H1 (cell line): ENCODE measurements around the gene NKD2. TPM values are rescaled to one million over a fixed set of nuclear protein-coding genes. Genes with fewer than 3 reads are reported as not detected.

Source experiments
- CTCF ChIA-PET: fragments of 300-600 bp; sonication (Branson Sonifier 250); formaldehyde crosslinking; loops from one replicate; lab custom pipeline; 2021; ENCODE audit not compliant: partially characterized antibody; lab: Charles Lee
- POLR2A ChIA-PET: fragments of 300-600 bp; sonication (Branson Sonifier 250); formaldehyde crosslinking; loops from one replicate; lab custom pipeline; 2021; ENCODE audit warnings: inconsistent platforms; ENCODE audit not compliant: partially characterized antibody; lab: Charles Lee
- DNase-seq, 2 experiments: peaks; one replicate each; pipeline versions ENCODE4 v3.0.0 to v3.0.0-alpha.2; 2010 to 2022; ENCODE audit warnings: low spot score in 2 of 2, low read depth in 1 of 2, mixed read lengths in 1 of 2
- FAIRE-seq: peaks from 2 replicates; lab custom pipeline; 2011; peaks lifted over from hg19 to GRCh38; lab: Jason Lieb, UNC
- H2AFZ ChIP-seq: 2 replicates; pipeline ENCODE4 v1.8.1; 2012; ENCODE audit warnings: low read length, inconsistent platforms
- H2AK5ac ChIP-seq: 2 replicates; pipeline ENCODE4 v1.6.1; 2013; ENCODE audit warnings: low read depth, low read length
- H2BK120ac ChIP-seq: replicated peaks from 2 replicates; pipeline ENCODE3; 2013; ENCODE audit warnings: low read depth, low read length, inconsistent platforms
- H2BK12ac ChIP-seq: 2 replicates; pipeline ENCODE4 v1.6.1; 2013; ENCODE audit warnings: low read depth, low read length
- H2BK15ac ChIP-seq: 2 replicates; pipeline ENCODE4 v1.6.1; 2013; ENCODE audit warnings: low read length
- H2BK20ac ChIP-seq: 2 replicates; pipeline ENCODE4 v1.6.1; 2013; ENCODE audit warnings: low read length
- H2BK5ac ChIP-seq: 2 replicates; pipeline ENCODE4 v1.6.1; 2013; ENCODE audit warnings: low read depth, low read length
- H3K14ac ChIP-seq: 2 replicates; pipeline ENCODE4 v1.6.1; 2013; ENCODE audit warnings: inconsistent platforms; ENCODE audit not compliant: insufficient read length
- H3K18ac ChIP-seq: 2 replicates; pipeline ENCODE4 v1.6.1; 2013; ENCODE audit warnings: low read length; ENCODE audit errors: extremely low read depth
- H3K23ac ChIP-seq: 2 replicates; pipeline ENCODE4 v1.6.1; 2013; ENCODE audit warnings: inconsistent platforms; ENCODE audit not compliant: insufficient read length
- H3K23me2 ChIP-seq: 2 replicates; pipeline ENCODE4 v1.6.1; 2013; ENCODE audit warnings: low read depth, low read length
- H3K27ac ChIP-seq: 2 replicates; pipeline ENCODE4 v1.6.1; 2011; ENCODE audit warnings: low read depth, low read length, inconsistent platforms
- H3K27me3 ChIP-seq, 4 experiments: replicated peaks in 1 of 4; 1 replicate in 1 of 4; 2 replicates in 3 of 4; pipeline versions ENCODE4 v1.6.1 to v1.8.1; 2011 to 2013; ENCODE audit warnings: low read length in 3 of 4, mild to moderate bottlenecking in 3 of 4, inconsistent platforms in 2 of 4, mixed read lengths in 2 of 4, moderate library complexity in 1 of 4; ENCODE audit not compliant: control insufficient read depth in 3 of 4, insufficient read depth in 3 of 4; ENCODE audit errors: extremely low read depth in 1 of 4
- H3K36me3 ChIP-seq, 4 experiments: 2 replicates each; pipeline versions ENCODE4 v1.6.1 to v1.8.1; 2011 to 2013; ENCODE audit warnings: mild to moderate bottlenecking in 4 of 4, low read length in 3 of 4, moderate library complexity in 2 of 4, control low read depth in 1 of 4, inconsistent platforms in 1 of 4; ENCODE audit not compliant: insufficient read depth in 4 of 4, control insufficient read depth in 2 of 4
- H3K4ac ChIP-seq: replicated peaks from 2 replicates; pipeline ENCODE3; 2013; ENCODE audit warnings: low read length, low read depth, mixed read lengths, inconsistent platforms; ENCODE audit not compliant: insufficient read length
- H3K4me1 ChIP-seq, 4 experiments: replicated peaks in 1 of 4; 1 replicate in 1 of 4; 2 replicates in 3 of 4; pipeline versions ENCODE4 v1.6.1 to v1.8.1; 2011 to 2013; ENCODE audit warnings: low read length in 3 of 4, inconsistent platforms in 2 of 4, mixed read lengths in 1 of 4; ENCODE audit not compliant: insufficient read depth in 4 of 4, control insufficient read depth in 3 of 4
- H3K4me2 ChIP-seq, 2 experiments: 2 replicates each; pipeline versions ENCODE4 v1.6.1 to v1.8.1; 2011 to 2013; ENCODE audit warnings: low read depth in 2 of 2, low read length in 2 of 2, control low read depth in 1 of 2, inconsistent platforms in 1 of 2, mild to moderate bottlenecking in 1 of 2; ENCODE audit not compliant: insufficient read depth in 1 of 2
- H3K4me3 ChIP-seq, 4 experiments: fragments of 200-600, 300-600 bp in 1 of 4; sonication (generic), shearing (Covaris generic), sonication (Bioruptor Twin) in 1 of 4; 2 replicates each; pipeline versions ENCODE4 v1.5.1 to v1.8.1; 2011 to 2016; ENCODE audit warnings: low read length in 4 of 4, low read depth in 3 of 4, control low read depth in 2 of 4, inconsistent platforms in 2 of 4, mild to moderate bottlenecking in 2 of 4, mixed read lengths in 1 of 4, moderate library complexity in 1 of 4; ENCODE audit not compliant: insufficient read depth in 2 of 4; ENCODE audit errors: extremely low read depth in 1 of 4
- H3K56ac ChIP-seq: replicated peaks from 2 replicates; pipeline ENCODE3; 2013; ENCODE audit warnings: low read depth, mild to moderate bottlenecking, mixed read lengths, low read length, inconsistent platforms; ENCODE audit not compliant: insufficient read length
- H3K79me1 ChIP-seq: 2 replicates; pipeline ENCODE4 v1.6.1; 2013; ENCODE audit warnings: low read depth, low read length, control low read depth
- H3K79me2 ChIP-seq, 2 experiments: 2 replicates each; pipeline versions ENCODE4 v1.6.1 to v1.8.1; 2012 to 2013; ENCODE audit warnings: low read length in 2 of 2, mild to moderate bottlenecking in 2 of 2, inconsistent platforms in 1 of 2; ENCODE audit not compliant: insufficient read depth in 2 of 2, control insufficient read depth in 1 of 2
- H3K9ac ChIP-seq, 4 experiments: replicated peaks in 1 of 4; 1 replicate in 1 of 4; 2 replicates in 3 of 4; pipeline versions ENCODE4 v1.6.1 to v1.8.1; 2011 to 2013; ENCODE audit warnings: low read depth in 3 of 4, low read length in 3 of 4, control low read depth in 2 of 4, mild to moderate bottlenecking in 2 of 4, moderate library complexity in 2 of 4, inconsistent platforms in 1 of 4; ENCODE audit errors: extremely low read depth in 1 of 4
- H3K9me3 ChIP-seq, 2 experiments: 2 replicates each; pipeline versions ENCODE4 v1.6.1 to v1.8.1; 2012 to 2013; ENCODE audit warnings: mild to moderate bottlenecking in 2 of 2, moderate library complexity in 2 of 2, control low read depth in 1 of 2, inconsistent platforms in 1 of 2, low read depth in 1 of 2, low read length in 1 of 2, mixed read lengths in 1 of 2; ENCODE audit not compliant: insufficient read depth in 2 of 2
- H4K20me1 ChIP-seq, 2 experiments: replicated peaks in 1 of 2; 2 replicates each; pipeline versions ENCODE3 to v1.8.1; 2011 to 2013; ENCODE audit warnings: inconsistent platforms in 2 of 2, low read length in 2 of 2, mild to moderate bottlenecking in 1 of 2; ENCODE audit not compliant: insufficient read depth in 2 of 2, control insufficient read depth in 1 of 2
- H4K5ac ChIP-seq: 2 replicates; pipeline ENCODE4 v1.6.1; 2013; ENCODE audit warnings: low read length, low read depth, mixed read lengths, inconsistent platforms; ENCODE audit not compliant: insufficient read length
- H4K8ac ChIP-seq: 2 replicates; pipeline ENCODE4 v1.8.0; 2013; ENCODE audit warnings: mild to moderate bottlenecking, moderate library complexity, low read length, inconsistent platforms; ENCODE audit not compliant: insufficient read depth; ENCODE audit errors: extremely low read depth
- H4K91ac ChIP-seq: replicated peaks from 2 replicates; pipeline ENCODE3; 2013; ENCODE audit warnings: low read length, mixed read lengths, inconsistent platforms; ENCODE audit not compliant: insufficient read length
- ASH2L ChIP-seq: fragments of 200-600, 300-600 bp; sonication (generic); IDR thresholded peaks from one replicate; pipeline ENCODE4 v1.7.1; 2017; ENCODE audit warnings: low read length
- BCL11A ChIP-seq, 2 experiments: IDR thresholded peaks; one replicate each; pipeline ENCODE4 v1.6.1; 2011; ENCODE audit warnings: low read depth in 2 of 2, low read length in 2 of 2, mild to moderate bottlenecking in 2 of 2
- BRCA1 ChIP-seq: IDR thresholded peaks from 2 replicates; pipeline ENCODE4 v1.6.1; 2012; ENCODE audit warnings: low read depth, low read length, improper control_type of control experiment
- CBX8 ChIP-seq: fragments of 300-800, 300-1000 bp; sonication (generic); IDR thresholded peaks from 2 replicates; pipeline ENCODE4 v1.7.1; 2016; ENCODE audit warnings: low read depth, low read length, borderline replicate concordance
- CEBPB ChIP-seq: IDR thresholded peaks from 2 replicates; pipeline ENCODE4 v1.6.1; 2012; ENCODE audit warnings: low read depth, low read length
- JUND ChIP-seq: IDR thresholded peaks from 2 replicates; pipeline ENCODE4 v1.6.1; 2011; ENCODE audit warnings: mild to moderate bottlenecking, improper control_type of control experiment, low read length
- KDM5A ChIP-seq: fragments of 200-600 bp; IDR thresholded peaks from 2 replicates; pipeline ENCODE4 v1.7.1; 2012; ENCODE audit warnings: mild to moderate bottlenecking, low read length, inconsistent platforms, mixed read lengths
- NRF1 ChIP-seq: IDR thresholded peaks from 2 replicates; pipeline ENCODE4 v1.6.1; 2011; ENCODE audit warnings: mild to moderate bottlenecking, low read depth, low read length, improper control_type of control experiment
- POLR2AphosphoS5 ChIP-seq: IDR thresholded peaks from 2 replicates; pipeline ENCODE4 v1.6.1; 2011; ENCODE audit warnings: low read depth, low read length
- SP1 ChIP-seq: IDR thresholded peaks from 2 replicates; pipeline ENCODE4 v1.6.1; 2011; ENCODE audit warnings: low read depth, low read length
- TEAD4 ChIP-seq: IDR thresholded peaks from 2 replicates; pipeline ENCODE4 v1.6.1; 2012; ENCODE audit warnings: low read depth, low read length, inconsistent platforms, mixed read lengths
- WGBS, 2 experiments: shearing (Covaris generic) in 1 of 2; methylation state at CpG; one replicate each; pipeline versions ENCODE4 v1.1.6 to v1.1.7; 2013 to 2015; ENCODE audit warnings: low lambda C conversion rate in 2 of 2, mixed read lengths in 2 of 2, inconsistent platforms in 1 of 2, low coverage in 1 of 2, missing lambda C conversion rate in 1 of 2; ENCODE audit not compliant: insufficient replicate concordance in 2 of 2, insufficient coverage in 1 of 2, insufficient read length in 1 of 2; ENCODE audit errors: extremely low coverage in 1 of 2, missing lambda C conversion rate in 1 of 2; 5-methylcytosine and 5-hydroxymethylcytosine counted together
- polyA plus RNA-seq, 7 experiments: library from polyadenylated mRNA; depleted of rRNA in 3 of 7; stranded (reverse) in 5 of 7; unstranded in 2 of 7; fragments of >200 nt in 5 of 7; fragments of 200-250 nt in 2 of 7; gene quantifications; 1 replicate in 5 of 7; 2 replicates in 1 of 7; 4 replicates in 1 of 7; pipeline versions ENCODE4 v1.2.1 to v1.2.3, GENCODE V29; 2011 to 2013; ENCODE audit warnings: missing spikeins in 2 of 7, mixed read lengths in 2 of 7
- total RNA-seq: library from RNA; stranded (reverse); fragmentation: NEBNext Ultra II Directional; extraction: Animal tissue kit (Norgen Biotek cat#: 25700); gene quantifications from 2 replicates; pipeline ENCODE4 v1.2.1, GENCODE V29; 2021

NKD2 gene
- total and polyA plus RNA-seq, 2 of the 8 experiments (the other 6 are each of a cell fraction or from before 2014, with no cell fraction given), result 5.5 to 7.9 TPM

- Histone ChIP-seq H3K4me2 (no peak overlapping the region), H2BK120ac (no peak overlapping the region), H3K18ac (no peak overlapping the region), H3K56ac (no peak overlapping the region), H3K79me2 (no peaks in the 10 kb centered on the region), H3K23ac (no peak overlapping the region), H4K20me1 (no peaks in the 10 kb centered on the region), H3K36me3 (no peaks in the 10 kb centered on the region), H2AK5ac (no peak overlapping the region), H3K4me3 (no peak overlapping the region), H2BK5ac (no peak overlapping the region), H4K5ac (no peak overlapping the region), H3K9ac (no peak overlapping the region), H3K27ac (no peak overlapping the region), H3K14ac (no peak overlapping the region), H3K9me3 (no peaks in the 10 kb centered on the region), H3K27me3 (no peaks in the 10 kb centered on the region), H2BK15ac (no peak overlapping the region), H3K4ac (no peak overlapping the region), H4K91ac (no peak overlapping the region), H2BK12ac (no peak overlapping the region), H4K8ac (no peak overlapping the region; the same call in 1 of the 2 replicates), H2BK20ac (no peak overlapping the region), H3K23me2 (peaks cover 1% of the 10 kb centered on the region; the same call in 1 of the 2 replicates), H2AFZ (no peak overlapping the region), H3K4me1 (no peaks in the 10 kb centered on the region), H3K79me1 (no peaks in the 10 kb centered on the region)
- ChIA-PET CTCF (interaction anchor here (0.9 to 6.0 kb wide), 11 partner anchors 9 to 182 kb away, joined by 3 to 71 read pairs (median 8); partner anchors contain the start of gene NKD2), POLR2A (interaction anchor here (1.2 to 1.3 kb wide), 2 partner anchors 11 to 12 kb away, joined by 3 read pairs; no protein-coding TSS in a partner anchor)
- TF ChIP-seq NRF1 (no peak), POLR2AphosphoS5 (no peak), ASH2L (no peak), CBX8 (no peak), SP1 (no peak), KDM5A (no peak), TEAD4 (no peak), CEBPB (no peak), BRCA1 (no peak), JUND (no peak), BCL11A (IDR thresholded peaks at IDR 0.05; ENCODE audit: low read depth in 2 of 2, low read length in 2 of 2) (no peak)
- no peak for FAIRE-seq
- DNase-seq, result no peak
- WGBS, 2 experiments, result 83% methylated on average over 10 of the region's 12 CpGs; no CpG with 5 or more reads in 1 of the 2 experiments
Measured at GRCh38 chr5:991472-992267, 16.9 kb upstream of the NKD2 start.
